Measurements from ENCODE around the gene CFAP100. TPM values are rescaled to one million over a fixed set of nuclear protein-coding genes. Genes with fewer than 3 reads are reported as not detected.

The CFAP100 gene
- total RNA-seq, 1 experiment from 2014 or later, result not detected

DNA sequence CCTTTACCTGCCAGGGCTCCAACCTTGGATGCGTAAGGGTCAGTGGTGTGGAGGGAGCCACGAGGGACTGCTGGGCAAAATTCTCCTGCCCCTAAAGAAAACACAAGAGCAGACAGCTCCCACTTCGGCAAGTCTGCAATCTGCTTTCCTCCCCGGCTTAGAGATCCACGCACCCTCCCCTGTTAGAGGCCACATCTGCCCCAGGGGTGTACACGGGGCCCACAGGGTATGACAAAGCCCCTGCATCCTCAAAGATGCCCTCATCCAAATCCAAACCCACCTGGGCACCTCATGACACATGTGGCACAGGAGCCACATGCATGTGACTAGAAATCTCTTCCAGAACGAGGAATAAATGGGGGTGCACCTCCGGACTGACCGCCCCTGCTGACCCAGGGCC, 55.5 kb downstream of the CFAP100 start:
- ATAC-seq (no peak), DNase-seq (no peak)
- Histone ChIP-seq H3K27ac (ENCODE audit: low read length) (no peak overlapping the region), H3F3A (ENCODE audit: low read length, unreplicated experiment) (no peaks in the 10 kb centered on the region), H3K36me3 (ENCODE audit: low read depth, low read length) (peaks cover 5% of the 10 kb centered on the region; the same call in 1 of the 2 replicates), H3K9me2 (replicated peaks; ENCODE audit: low read length) (no peaks in the 10 kb centered on the region), H4K20me1 (ENCODE audit: low read length) (no peaks in the 10 kb centered on the region), H3K4me3 (ENCODE audit: low read length) (no peak overlapping the region), H3K9ac (ENCODE audit: low read length) (no peak overlapping the region), H3K27me3 (ENCODE audit: low read length) (no peaks in the 10 kb centered on the region), H3K4me1 (ENCODE audit: insufficient read depth, low read length) (no peaks in the 10 kb centered on the region), H3K4me2 (ENCODE audit: low read length) (no peak overlapping the region), H3K79me2 (ENCODE audit: low read length) (no peaks in the 10 kb centered on the region), H3K9me3 (ENCODE audit: low read length) (no peaks in the 10 kb centered on the region), H2AFZ (ENCODE audit: low read length) (no peak overlapping the region)
- intact Hi-C loops (cut with micrococcal nuclease), result no loop called here
- no TSS peak for BruUV-seq (replicated peaks)
- ChIA-PET POLR2A (ENCODE audit: unreplicated experiment) (no interaction called here), CTCF (no interaction called here)
- TF ChIP-seq, protein P1, sequence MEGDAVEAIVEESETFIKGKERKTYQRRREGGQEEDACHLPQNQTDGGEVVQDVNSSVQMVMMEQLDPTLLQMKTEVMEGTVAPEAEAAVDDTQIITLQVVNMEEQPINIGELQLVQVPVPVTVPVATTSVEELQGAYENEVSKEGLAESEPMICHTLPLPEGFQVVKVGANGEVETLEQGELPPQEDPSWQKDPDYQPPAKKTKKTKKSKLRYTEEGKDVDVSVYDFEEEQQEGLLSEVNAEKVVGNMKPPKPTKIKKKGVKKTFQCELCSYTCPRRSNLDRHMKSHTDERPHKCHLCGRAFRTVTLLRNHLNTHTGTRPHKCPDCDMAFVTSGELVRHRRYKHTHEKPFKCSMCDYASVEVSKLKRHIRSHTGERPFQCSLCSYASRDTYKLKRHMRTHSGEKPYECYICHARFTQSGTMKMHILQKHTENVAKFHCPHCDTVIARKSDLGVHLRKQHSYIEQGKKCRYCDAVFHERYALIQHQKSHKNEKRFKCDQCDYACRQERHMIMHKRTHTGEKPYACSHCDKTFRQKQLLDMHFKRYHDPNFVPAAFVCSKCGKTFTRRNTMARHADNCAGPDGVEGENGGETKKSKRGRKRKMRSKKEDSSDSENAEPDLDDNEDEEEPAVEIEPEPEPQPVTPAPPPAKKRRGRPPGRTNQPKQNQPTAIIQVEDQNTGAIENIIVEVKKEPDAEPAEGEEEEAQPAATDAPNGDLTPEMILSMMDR (conservative IDR thresholded peaks at IDR 0.05; ENCODE audit: low read depth, low read length), result no peak
- TF ChIP-seq EZH2 (IDR thresholded peaks at IDR 0.05; ENCODE audit: low read length, unreplicated experiment), result no peak
- TF ChIP-seq EZH2phosphoT487 (IDR thresholded peaks at IDR 0.05; ENCODE audit: borderline replicate concordance, low read length), result no peak

DNA sequence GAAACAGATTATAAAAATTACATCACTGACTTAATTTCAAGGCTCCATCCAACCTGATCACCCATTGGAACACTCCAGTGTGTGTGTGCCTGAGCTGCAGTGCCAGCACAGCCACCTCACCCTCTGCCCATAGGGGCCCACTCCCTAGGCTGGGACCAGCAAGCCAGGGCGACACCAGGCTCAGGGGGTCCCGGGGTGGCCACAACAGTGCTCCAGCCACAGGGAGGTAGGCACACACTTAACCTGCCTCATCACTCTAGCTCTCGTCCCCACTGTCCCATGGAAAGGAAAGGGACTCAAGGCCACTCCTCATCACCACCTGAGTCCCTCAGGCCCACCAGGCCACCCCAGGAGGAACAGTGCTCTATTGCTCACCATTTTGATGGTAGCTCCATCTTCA, 56.0 kb downstream of the CFAP100 start:
- ChIA-PET CTCF (no interaction called here), POLR2A (ENCODE audit: unreplicated experiment) (no interaction called here)
- no TSS peak for BruUV-seq (replicated peaks)
- TF ChIP-seq EZH2 (IDR thresholded peaks at IDR 0.05; ENCODE audit: low read length, unreplicated experiment), result no peak
- no peak for TF ChIP-seq EZH2phosphoT487 (IDR thresholded peaks at IDR 0.05; ENCODE audit: borderline replicate concordance, low read length)
- TF ChIP-seq, protein P1 (conservative IDR thresholded peaks at IDR 0.05; ENCODE audit: low read depth, low read length), result no peak
- Histone ChIP-seq H2AFZ (ENCODE audit: low read length) (no peak overlapping the region), H3K36me3 (ENCODE audit: low read depth, low read length) (peaks cover 5% of the 10 kb centered on the region; the same call in 1 of the 2 replicates), H3K79me2 (ENCODE audit: low read length) (no peaks in the 10 kb centered on the region), H3K4me3 (ENCODE audit: low read length) (no peak overlapping the region), H3K4me1 (ENCODE audit: insufficient read depth, low read length) (no peaks in the 10 kb centered on the region), H3F3A (ENCODE audit: low read length, unreplicated experiment) (no peaks in the 10 kb centered on the region), H3K9me2 (replicated peaks; ENCODE audit: low read length) (no peaks in the 10 kb centered on the region), H3K9ac (ENCODE audit: low read length) (no peak overlapping the region), H3K4me2 (ENCODE audit: low read length) (no peak overlapping the region), H4K20me1 (ENCODE audit: low read length) (no peaks in the 10 kb centered on the region), H3K27ac (ENCODE audit: low read length) (no peak overlapping the region), H3K27me3 (ENCODE audit: low read length) (no peaks in the 10 kb centered on the region), H3K9me3 (ENCODE audit: low read length) (no peaks in the 10 kb centered on the region)
- intact Hi-C loops (cut with micrococcal nuclease), result no loop called here
- DNase-seq (no peak), ATAC-seq (no peak)

DNA sequence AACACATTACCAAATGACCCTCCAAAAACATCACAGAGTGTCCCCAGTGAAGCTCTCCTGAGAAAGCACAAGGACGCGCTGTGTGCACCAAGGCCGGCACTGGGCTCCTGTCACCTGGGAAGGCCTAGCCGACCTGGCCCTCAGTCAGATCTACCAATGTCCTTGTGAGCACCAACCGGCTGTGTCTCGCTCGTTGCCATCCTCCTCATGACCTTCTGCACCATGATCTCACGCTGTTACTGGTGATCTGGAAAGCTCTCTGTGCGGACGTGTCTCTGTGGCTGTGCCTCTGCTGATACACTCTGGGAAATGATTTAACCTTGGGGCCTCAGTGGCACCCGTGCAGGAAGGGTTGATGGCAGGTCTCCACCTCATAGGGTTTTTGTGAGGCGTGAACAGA, 56.8 kb downstream of the CFAP100 start:
- CTCF ChIA-PET, result no interaction called here
- DNase-seq (no peak), ATAC-seq (no peak)
- Histone ChIP-seq H3K27me3 (ENCODE audit: low read length) (no peaks in the 10 kb centered on the region), H3K4me1 (ENCODE audit: insufficient read depth, low read length) (no peaks in the 10 kb centered on the region), H3K9me3 (ENCODE audit: low read length) (no peaks in the 10 kb centered on the region), H3K9me2 (replicated peaks; ENCODE audit: low read length) (no peaks in the 10 kb centered on the region), H3K27ac (ENCODE audit: low read length) (no peak overlapping the region), H3K79me2 (ENCODE audit: low read length) (no peaks in the 10 kb centered on the region), H3K36me3 (ENCODE audit: low read depth, low read length) (peaks cover 5% of the 10 kb centered on the region; the same call in 1 of the 2 replicates), H3K9ac (ENCODE audit: low read length) (no peak overlapping the region), H3F3A (ENCODE audit: low read length, unreplicated experiment) (no peaks in the 10 kb centered on the region), H4K20me1 (ENCODE audit: low read length) (no peaks in the 10 kb centered on the region), H3K4me2 (ENCODE audit: low read length) (no peak overlapping the region), H3K4me3 (ENCODE audit: low read length) (no peak overlapping the region), H2AFZ (ENCODE audit: low read length) (no peak overlapping the region)
- POLR2A ChIA-PET (ENCODE audit: unreplicated experiment), result no interaction called here
- BruUV-seq (replicated peaks), result no TSS peak
- TF ChIP-seq EZH2phosphoT487 (IDR thresholded peaks at IDR 0.05; ENCODE audit: borderline replicate concordance, low read length), result no peak
- TF ChIP-seq EZH2 (IDR thresholded peaks at IDR 0.05; ENCODE audit: low read length, unreplicated experiment), result no peak
- TF ChIP-seq, protein P1 (conservative IDR thresholded peaks at IDR 0.05; ENCODE audit: low read depth, low read length), result no peak
- intact Hi-C loops (cut with micrococcal nuclease), result no loop called here

Measured in PC-3 (cell line).